Measurements from ENCODE around the gene CARMIL3.

CARMIL3 gene

GRCh38 chr14:24084440-24084839 is 32.6 kb downstream of the CARMIL3 start:
- FAIRE-seq = no peak
- TF ChIP-seq POLR2A (IDR thresholded peaks at IDR 0.05; ENCODE audit: low read depth, low read length) = no peak
- no peak for TF ChIP-seq POLR2AphosphoS5 (IDR thresholded peaks at IDR 0.05; ENCODE audit: low read depth, low read length)
- no peak for TF ChIP-seq TAF1 (IDR thresholded peaks at IDR 0.05; ENCODE audit: borderline replicate concordance, low read depth, low read length)
- no peak for DNase-seq (ENCODE audit: insufficient read length)

DNA sequence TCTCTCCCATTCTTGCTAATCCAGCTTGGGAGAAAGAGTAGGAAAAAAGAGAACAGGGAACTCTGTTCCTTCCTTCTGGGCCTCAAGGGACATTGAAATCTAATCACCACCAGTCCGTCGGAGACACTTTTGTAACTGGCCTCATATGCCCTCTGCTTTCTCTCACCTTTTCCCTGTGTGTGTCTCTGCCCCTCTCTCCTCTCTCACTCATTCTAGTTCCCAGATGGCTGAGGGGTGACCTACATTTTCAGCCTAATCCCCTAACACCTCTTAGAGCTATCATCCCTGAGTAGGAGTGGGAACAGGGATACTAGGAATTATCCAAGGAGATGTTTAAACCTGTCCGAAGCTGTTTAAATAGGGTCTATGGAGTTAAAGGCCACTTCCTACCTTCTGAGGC is 33.4 kb downstream of the CARMIL3 start:
- TF ChIP-seq POLR2A (IDR thresholded peaks at IDR 0.05; ENCODE audit: low read depth, low read length) = no peak
- TF ChIP-seq TAF1 (IDR thresholded peaks at IDR 0.05; ENCODE audit: borderline replicate concordance, low read depth, low read length) = no peak
- TF ChIP-seq POLR2AphosphoS5 (IDR thresholded peaks at IDR 0.05; ENCODE audit: low read depth, low read length) = no peak
- FAIRE-seq (no peak), DNase-seq (ENCODE audit: insufficient read length) (no peak)

DNA sequence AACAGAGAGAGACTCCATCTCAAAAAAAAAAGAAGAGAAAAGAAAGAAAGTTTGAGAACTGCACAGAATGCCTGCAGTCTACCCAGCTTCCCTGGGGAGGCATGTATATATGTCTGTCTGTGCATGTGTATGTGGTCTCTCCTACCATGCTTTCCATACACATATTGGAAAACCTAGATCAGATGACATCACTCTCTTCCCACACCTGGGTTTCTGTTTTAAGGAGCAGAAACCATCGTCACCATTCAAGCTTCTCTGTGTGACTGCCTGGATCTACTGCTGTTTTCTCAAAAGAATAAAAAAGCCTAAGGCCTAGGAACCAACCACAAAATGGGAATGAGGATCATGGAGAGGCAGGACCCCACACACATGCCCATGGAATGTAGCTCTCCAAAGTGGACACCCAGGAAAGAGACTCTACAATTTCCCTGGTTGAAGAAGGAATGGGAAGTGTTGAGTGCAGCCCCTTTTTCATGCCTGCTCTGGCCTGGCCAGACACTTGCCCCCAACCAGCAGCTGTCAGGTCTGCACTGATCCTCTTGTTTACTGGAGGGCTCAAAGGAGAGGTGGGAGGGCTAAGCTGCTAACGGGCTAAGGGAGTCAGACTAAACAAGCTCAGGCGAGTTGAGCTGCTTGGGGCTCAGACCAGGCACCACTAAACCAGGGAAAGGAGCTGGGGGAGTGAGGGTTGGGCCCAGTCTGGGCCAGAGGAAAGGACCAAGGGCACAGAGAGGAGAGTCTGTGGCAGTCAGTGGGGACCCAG is 34.6 kb downstream of the CARMIL3 start:
- FAIRE-seq (no peak), DNase-seq (ENCODE audit: insufficient read length) (no peak)
- TF ChIP-seq POLR2A (IDR thresholded peaks at IDR 0.05; ENCODE audit: low read depth, low read length) (no peak), TAF1 (IDR thresholded peaks at IDR 0.05; ENCODE audit: borderline replicate concordance, low read depth, low read length) (no peak), POLR2AphosphoS5 (IDR thresholded peaks at IDR 0.05; ENCODE audit: low read depth, low read length) (no peak)

- TF ChIP-seq TAF1 (IDR thresholded peaks at IDR 0.05; ENCODE audit: borderline replicate concordance, low read depth, low read length) (no peak), POLR2A (IDR thresholded peaks at IDR 0.05; ENCODE audit: low read depth, low read length) (no peak), POLR2AphosphoS5 (IDR thresholded peaks at IDR 0.05; ENCODE audit: low read depth, low read length) (no peak)
- FAIRE-seq = no peak
Observed at GRCh38 chr14:24087004-24087403, 35.2 kb downstream of the CARMIL3 start.

DNA sequence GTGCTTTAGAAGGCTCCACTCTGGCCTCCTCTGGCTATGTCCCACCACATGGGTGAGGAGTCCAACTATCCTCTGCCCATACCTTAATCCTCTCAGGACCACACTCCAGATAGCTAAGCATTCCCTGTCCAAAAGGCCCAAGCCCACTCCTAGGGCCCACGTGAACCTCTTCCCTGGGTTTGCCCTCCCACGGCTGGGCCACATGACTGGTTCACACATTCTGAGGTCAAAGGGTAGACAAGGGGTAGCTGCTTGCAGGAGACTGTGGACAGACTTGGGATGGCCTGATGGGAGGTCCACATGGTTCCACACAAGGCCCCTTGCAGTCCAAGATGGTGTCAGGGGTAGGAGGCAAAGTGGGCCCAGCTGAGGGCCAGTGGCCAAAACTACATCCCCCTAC is 36.3 kb downstream of the CARMIL3 start:
- no peak for TF ChIP-seq POLR2AphosphoS5 (IDR thresholded peaks at IDR 0.05; ENCODE audit: low read depth, low read length)
- TF ChIP-seq POLR2A (IDR thresholded peaks at IDR 0.05; ENCODE audit: low read depth, low read length) = no peak
- TF ChIP-seq TAF1 (IDR thresholded peaks at IDR 0.05; ENCODE audit: borderline replicate concordance, low read depth, low read length) = no peak
- FAIRE-seq = no peak
- DNase-seq (ENCODE audit: insufficient read length) = no peak

More at GRCh38 chr14:24087004-24087403, 35.2 kb downstream of the CARMIL3 start:
- DNase-seq (ENCODE audit: insufficient read length) = no peak

GRCh38 chr14:24089890-24090289 is 38.1 kb downstream of the CARMIL3 start:
- DNase-seq (ENCODE audit: insufficient read length) = no peak
- TF ChIP-seq POLR2A (IDR thresholded peaks at IDR 0.05; ENCODE audit: low read depth, low read length) = no peak
- TF ChIP-seq TAF1 (IDR thresholded peaks at IDR 0.05; ENCODE audit: borderline replicate concordance, low read depth, low read length) = no peak
- no peak for TF ChIP-seq POLR2AphosphoS5 (IDR thresholded peaks at IDR 0.05; ENCODE audit: low read depth, low read length)
- FAIRE-seq = no peak

GRCh38 chr14:24092110-24092504 is 40.3 kb downstream of the CARMIL3 start:
- FAIRE-seq (no peak), DNase-seq (ENCODE audit: insufficient read length) (no peak)
- TF ChIP-seq POLR2AphosphoS5 (IDR thresholded peaks at IDR 0.05; ENCODE audit: low read depth, low read length) (no peak), TAF1 (IDR thresholded peaks at IDR 0.05; ENCODE audit: borderline replicate concordance, low read depth, low read length) (no peak), POLR2A (IDR thresholded peaks at IDR 0.05; ENCODE audit: low read depth, low read length) (no peak)

GRCh38 chr14:24092505-24093206 is 40.8 kb downstream of the CARMIL3 start:
- TF ChIP-seq POLR2AphosphoS5 (IDR thresholded peaks at IDR 0.05; ENCODE audit: low read depth, low read length) (no peak), POLR2A (IDR thresholded peaks at IDR 0.05; ENCODE audit: low read depth, low read length) (no peak), TAF1 (IDR thresholded peaks at IDR 0.05; ENCODE audit: borderline replicate concordance, low read depth, low read length) (no peak)
- DNase-seq (ENCODE audit: insufficient read length) (no peak), FAIRE-seq (no peak)

GRCh38 chr14:24093207-24093900 is 41.5 kb downstream of the CARMIL3 start:
- TF ChIP-seq POLR2AphosphoS5 (IDR thresholded peaks at IDR 0.05; ENCODE audit: low read depth, low read length) = no peak
- no peak for TF ChIP-seq POLR2A (IDR thresholded peaks at IDR 0.05; ENCODE audit: low read depth, low read length)
- no peak for TF ChIP-seq TAF1 (IDR thresholded peaks at IDR 0.05; ENCODE audit: borderline replicate concordance, low read depth, low read length)
- FAIRE-seq = no peak
- DNase-seq (ENCODE audit: insufficient read length) = no peak

DNA sequence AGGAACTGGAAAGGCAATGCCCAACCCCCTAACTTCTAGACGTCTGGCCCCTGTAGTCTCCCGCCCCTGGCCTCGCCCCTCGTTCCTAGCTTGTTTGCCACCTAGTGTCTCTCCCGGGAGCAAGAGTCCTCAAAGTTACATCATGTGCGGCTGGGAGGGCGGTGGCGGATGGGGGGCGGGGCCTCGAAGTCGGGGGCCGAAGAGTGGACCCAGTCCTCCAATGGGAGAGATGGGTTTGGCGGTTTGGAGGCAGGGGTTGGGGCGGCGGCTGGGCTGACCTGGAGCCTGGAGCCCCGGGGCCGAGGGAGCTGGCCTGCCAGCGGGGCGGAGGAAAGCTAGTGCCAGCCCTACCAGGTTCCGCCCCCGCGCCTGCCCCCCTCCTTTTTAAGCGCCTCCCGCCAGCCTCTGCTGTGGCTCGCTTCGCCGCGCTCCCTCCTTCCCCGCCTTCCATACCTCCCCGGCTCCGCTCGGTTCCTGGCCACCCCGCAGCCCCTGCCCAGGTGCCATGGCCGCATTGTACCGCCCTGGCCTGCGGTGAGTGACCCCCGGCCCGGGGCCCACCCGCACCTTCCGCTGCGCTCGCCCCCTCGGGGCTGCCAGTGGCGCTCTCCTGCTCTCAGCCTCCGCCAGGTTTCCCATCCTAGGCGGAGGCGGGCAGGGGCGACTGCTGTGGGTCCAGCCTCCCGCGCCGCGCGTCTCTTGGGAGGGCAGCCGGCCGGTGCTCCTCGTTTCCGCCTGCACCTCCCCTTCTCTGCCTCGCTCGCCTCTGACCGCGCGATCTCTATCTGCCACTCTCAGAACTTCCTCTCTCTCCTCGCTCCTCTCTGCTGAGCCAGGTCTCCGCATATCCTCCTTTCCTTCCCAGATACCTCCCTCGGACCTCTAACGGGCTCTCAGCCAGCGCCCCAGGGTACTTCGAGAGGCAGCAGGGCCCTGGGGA is 42.4 kb downstream of the CARMIL3 start, which contains the start of gene PCK2:
Gene PCK2 (plus strand): TSS at position 411 of the 940 bp plus-strand sequence. CDS start 95 bp downstream, at position 506.
- peak; percentile 44 for TF ChIP-seq POLR2AphosphoS5 (IDR thresholded peaks at IDR 0.05; ENCODE audit: low read depth, low read length)
- TF ChIP-seq TAF1 (IDR thresholded peaks at IDR 0.05; ENCODE audit: borderline replicate concordance, low read depth, low read length) = peak; percentile 47
- peak; percentile 88; the same call in 1 of the 2 replicates for TF ChIP-seq POLR2A (IDR thresholded peaks at IDR 0.05; ENCODE audit: low read depth, low read length)
- FAIRE-seq = peak; percentile 67
- peak; percentile 94 for DNase-seq (ENCODE audit: insufficient read length)
